Neuronal stem cell (in vitro differentiated cells): ENCODE measurements around the gene METAP1D.
A peak's percentile ranks its signal among the peaks of the same experiment; 100 is the strongest.

Experiments used
- DNase-seq: peaks from one replicate; pipeline ENCODE4 v3.0.0-alpha.2; 2013; ENCODE audit warnings: low spot score
- H2AFZ ChIP-seq: one replicate; pipeline ENCODE4 v1.6.1; 2013; ENCODE audit warnings: mild to moderate bottlenecking, low read length, inconsistent platforms
- H2AK5ac ChIP-seq: 2 replicates; pipeline ENCODE4 v1.6.1; 2013; ENCODE audit warnings: low read depth, mild to moderate bottlenecking, inconsistent platforms, low read length, moderate library complexity, mixed read lengths
- H2BK120ac ChIP-seq: 2 replicates; pipeline ENCODE4 v1.6.1; 2013; ENCODE audit warnings: low read depth, mild to moderate bottlenecking, inconsistent platforms, low read length, moderate library complexity, mixed read lengths
- H2BK12ac ChIP-seq: one replicate; pipeline ENCODE4 v1.6.1; 2013; ENCODE audit warnings: low read length, inconsistent platforms
- H2BK15ac ChIP-seq: 2 replicates; pipeline ENCODE4 v1.6.1; 2013; ENCODE audit warnings: mild to moderate bottlenecking, low read length, inconsistent platforms, mixed read lengths
- H2BK5ac ChIP-seq: one replicate; pipeline ENCODE4 v1.6.1; 2013; ENCODE audit warnings: inconsistent platforms, mild to moderate bottlenecking, low read length, moderate library complexity
- H3K14ac ChIP-seq: one replicate; pipeline ENCODE4 v1.6.1; 2013; ENCODE audit warnings: low read length, inconsistent platforms
- H3K18ac ChIP-seq: 2 replicates; pipeline ENCODE4 v1.6.1; 2013; ENCODE audit warnings: low read length, inconsistent platforms
- H3K23ac ChIP-seq: 2 replicates; pipeline ENCODE4 v1.6.1; 2013; ENCODE audit warnings: low read depth, mild to moderate bottlenecking, mixed read lengths, low read length, inconsistent platforms; ENCODE audit not compliant: poor library complexity
- H3K27ac ChIP-seq: replicated peaks from 3 replicates; pipeline ENCODE4 v1.5.1; 2013; ENCODE audit warnings: low read length, inconsistent platforms
- H3K27me3 ChIP-seq, 3 experiments: 2 replicates each; pipeline ENCODE4 v1.6.1; 2013; ENCODE audit warnings: low read length in 3 of 3, mild to moderate bottlenecking in 2 of 3, inconsistent platforms in 1 of 3, low read depth in 1 of 3, mixed read lengths in 1 of 3, moderate library complexity in 1 of 3; ENCODE audit not compliant: control insufficient read depth in 3 of 3, insufficient read depth in 3 of 3
- H3K36me3 ChIP-seq, 2 donors: replicated peaks in 1 of 2; 2 replicates each; pipeline ENCODE4 v1.6.1; 2013; ENCODE audit warnings: low read length in 2 of 2; ENCODE audit not compliant: control insufficient read depth in 2 of 2, insufficient read depth in 2 of 2
- H3K4ac ChIP-seq: 2 replicates; pipeline ENCODE4 v1.6.1; 2013; ENCODE audit warnings: inconsistent platforms, mild to moderate bottlenecking, low read length, moderate library complexity
- H3K4me1 ChIP-seq, 2 donors: 1 replicate in 1 of 2; 2 replicates in 1 of 2; pipeline ENCODE4 v1.6.1; 2013; ENCODE audit warnings: low read length in 2 of 2, low read depth in 1 of 2; ENCODE audit not compliant: control insufficient read depth in 2 of 2, insufficient read depth in 1 of 2
- H3K4me2 ChIP-seq: one replicate; pipeline ENCODE4 v1.6.1; 2013; ENCODE audit warnings: mild to moderate bottlenecking, low read length, inconsistent platforms; ENCODE audit not compliant: insufficient read depth, poor library complexity, severe bottlenecking
- H3K4me3 ChIP-seq, 2 donors: 2 replicates each; pipeline ENCODE4 v1.5.1; 2013; ENCODE audit warnings: low read length in 2 of 2, mild to moderate bottlenecking in 2 of 2, inconsistent platforms in 1 of 2, moderate library complexity in 1 of 2
- H3K79me1 ChIP-seq: one replicate; pipeline ENCODE4 v1.6.1; 2013; ENCODE audit warnings: low read depth, mild to moderate bottlenecking, inconsistent platforms, low read length, moderate library complexity
- H3K9ac ChIP-seq: one replicate; pipeline ENCODE4 v1.6.1; 2013; ENCODE audit warnings: mild to moderate bottlenecking, low read depth, low read length, inconsistent platforms; ENCODE audit not compliant: poor library complexity
- H3K9me3 ChIP-seq, 2 donors: replicated peaks in 1 of 2; 2 replicates each; pipeline versions ENCODE3 to v1.6.1; 2013; ENCODE audit warnings: low read length in 2 of 2, mild to moderate bottlenecking in 2 of 2, inconsistent platforms in 1 of 2, low read depth in 1 of 2, mixed read lengths in 1 of 2, moderate library complexity in 1 of 2; ENCODE audit not compliant: control insufficient read depth in 2 of 2, insufficient read depth in 1 of 2
- H4K8ac ChIP-seq: one replicate; pipeline ENCODE4 v1.6.1; 2013; ENCODE audit warnings: low read depth, mild to moderate bottlenecking, inconsistent platforms, low read length, moderate library complexity
- H4K91ac ChIP-seq: one replicate; pipeline ENCODE4 v1.6.1; 2013; ENCODE audit warnings: low read length, low read depth, mild to moderate bottlenecking, inconsistent platforms; ENCODE audit not compliant: poor library complexity
- WGBS, 2 donors: extraction: QIAGEN DNeasy Blood & Tissue Kit; methylation state at CpG; one replicate each; pipeline ENCODE4 v1.1.7; 2013; ENCODE audit warnings: missing lambda C conversion rate in 2 of 2, mixed read lengths in 1 of 2; ENCODE audit not compliant: insufficient read length in 2 of 2, insufficient replicate concordance in 1 of 2; ENCODE audit errors: extremely low coverage in 2 of 2; 5-methylcytosine and 5-hydroxymethylcytosine counted together

Gene METAP1D

DNA sequence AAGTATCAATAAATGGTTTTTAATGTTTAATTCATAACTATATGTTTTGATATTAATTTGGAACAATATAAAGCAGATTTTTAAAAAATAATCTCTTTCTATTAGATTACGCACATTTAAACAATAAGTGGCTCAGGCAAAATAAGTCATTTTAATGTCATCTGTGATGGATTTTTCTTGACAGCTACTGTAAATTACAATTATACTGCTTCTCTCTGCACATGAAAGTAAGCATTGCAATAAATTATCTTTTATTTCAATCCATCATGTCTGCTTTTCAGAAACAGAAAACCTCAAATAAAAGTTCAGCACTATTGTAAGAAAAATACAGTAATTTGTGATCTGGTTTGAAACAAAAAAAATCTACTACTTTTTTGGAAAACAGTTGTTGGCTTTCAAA, 74.5 kb downstream of the METAP1D start:
- no peak overlapping the region for H2AK5ac ChIP-seq
- no peak overlapping the region for H2BK12ac ChIP-seq
- peaks cover 2 to 20% of the 10 kb centered on the region in 2 donors for H3K4me1 ChIP-seq
- no peak overlapping the region for H3K18ac ChIP-seq
- H4K8ac ChIP-seq, result no peak overlapping the region
- no peak overlapping the region for H2BK120ac ChIP-seq
- H3K36me3 ChIP-seq, result no peaks in the 10 kb centered on the region
- no peak overlapping the region for H2BK15ac ChIP-seq
- no peak overlapping the region for H2BK5ac ChIP-seq
- WGBS, 2 donors, result no CpG with 5 or more reads among the region's 1 CpG
- no peaks in the 10 kb centered on the region for H3K79me1 ChIP-seq
- H2AFZ ChIP-seq, result no peak overlapping the region
- no peak overlapping the region for H3K4ac ChIP-seq
- H3K9me3 ChIP-seq, result peaks cover 0 to under 1% of the 10 kb centered on the region in 2 donors
- H3K14ac ChIP-seq, result no peak overlapping the region
- H3K4me3 ChIP-seq, result no peak overlapping the region
- H3K9ac ChIP-seq, result no peak overlapping the region
- no peak overlapping the region for H3K4me2 ChIP-seq
- no peak overlapping the region for H3K27ac ChIP-seq
- no peak for DNase-seq
- no peak overlapping the region for H3K23ac ChIP-seq
- no peak overlapping the region for H4K91ac ChIP-seq
- peaks cover 2 to 43% (median 17%) of the 10 kb centered on the region in 3 experiments for H3K27me3 ChIP-seq

- Histone ChIP-seq H3K4ac (no peak overlapping the region), H3K79me1 (no peaks in the 10 kb centered on the region), H3K36me3 (no peaks in the 10 kb centered on the region), H3K14ac (no peak overlapping the region), H2BK120ac (no peak overlapping the region), H3K4me1 (peaks cover 3 to 8% of the 10 kb centered on the region in 2 donors), H4K8ac (no peak overlapping the region), H3K27me3 (peaks cover 41 to 88% (median 68%) of the 10 kb centered on the region in 3 experiments), H3K9me3 (peaks cover 2 to 23% of the 10 kb centered on the region in 2 donors), H3K23ac (no peak overlapping the region), H4K91ac (no peak overlapping the region), H3K9ac (no peak overlapping the region), H3K4me2 (no peak overlapping the region), H3K4me3 (no peak overlapping the region), H3K27ac (no peak overlapping the region), H2BK5ac (no peak overlapping the region), H2BK12ac (no peak overlapping the region), H2AK5ac (no peak overlapping the region), H3K18ac (no peak overlapping the region), H2BK15ac (no peak overlapping the region), H2AFZ (no peak overlapping the region)
- 100% methylated on average over 1 of the region's 5 CpGs for WGBS, 2 donors
- DNase-seq, result no peak
Observed at GRCh38 chr2:172079416-172079815, 79.7 kb downstream of the METAP1D start.

DNA sequence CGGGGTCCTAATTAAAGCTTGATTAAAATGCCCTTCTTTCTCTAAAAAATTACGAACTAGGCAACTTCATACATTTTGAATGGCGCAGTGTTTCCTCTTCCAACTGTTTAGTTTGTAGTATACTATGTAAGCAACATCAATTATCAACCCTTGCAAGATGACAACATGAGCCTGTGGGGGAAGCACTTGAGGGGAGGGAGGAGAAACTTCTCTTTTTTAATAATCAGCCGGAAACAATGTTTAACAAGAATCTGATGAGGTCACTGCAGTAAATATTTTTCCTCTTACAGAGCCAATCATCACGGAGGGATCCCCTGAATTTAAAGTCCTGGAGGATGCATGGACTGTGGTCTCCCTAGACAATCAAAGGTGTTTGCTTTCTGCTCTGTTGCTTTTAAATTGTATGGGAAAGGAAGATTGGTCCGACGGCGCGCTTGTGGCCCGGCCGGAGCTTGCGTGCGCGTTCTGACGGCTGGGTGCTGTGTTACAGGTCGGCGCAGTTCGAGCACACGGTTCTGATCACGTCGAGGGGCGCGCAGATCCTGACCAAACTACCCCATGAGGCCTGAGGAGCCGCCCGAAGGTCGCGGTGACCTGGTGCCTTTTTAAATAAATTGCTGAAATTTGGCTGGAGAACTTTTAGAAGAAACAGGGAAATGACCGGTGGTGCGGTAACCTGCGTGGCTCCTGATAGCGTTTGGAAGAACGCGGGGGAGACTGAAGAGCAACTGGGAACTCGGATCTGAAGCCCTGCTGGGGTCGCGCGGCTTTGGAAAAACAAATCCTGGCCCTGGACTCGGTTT, 80.3 kb downstream of the METAP1D start:
- Histone ChIP-seq H3K79me1 (no peaks in the 10 kb centered on the region), H2BK120ac (no peak overlapping the region), H3K4ac (no peak overlapping the region), H3K9ac (no peak overlapping the region), H4K8ac (no peak overlapping the region), H3K27me3 (peaks cover 45 to 89% (median 75%) of the 10 kb centered on the region in 3 experiments), H3K4me1 (peaks cover 4 to 11% of the 10 kb centered on the region in 2 donors), H3K23ac (no peak overlapping the region), H3K36me3 (no peaks in the 10 kb centered on the region), H2AK5ac (no peak overlapping the region), H2AFZ (no peak overlapping the region), H3K27ac (no peak overlapping the region), H3K14ac (no peak overlapping the region), H2BK5ac (no peak overlapping the region), H3K4me3 (no peak overlapping the region), H3K18ac (peak overlapping the region; percentile 63), H2BK12ac (no peak overlapping the region), H4K91ac (no peak overlapping the region), H3K9me3 (peaks cover 2 to 23% of the 10 kb centered on the region in 2 donors), H3K4me2 (no peak overlapping the region), H2BK15ac (no peak overlapping the region)
- no CpG with 5 or more reads among the region's 38 CpGs for WGBS, 2 donors
- no peak for DNase-seq

GRCh38 chr2:172080641-172081220, 81.0 kb downstream of the METAP1D start:
- Histone ChIP-seq H2BK5ac (no peak overlapping the region), H3K14ac (no peak overlapping the region), H3K23ac (no peak overlapping the region), H3K36me3 (no peaks in the 10 kb centered on the region), H2BK120ac (no peak overlapping the region), H3K4me2 (no peak overlapping the region), H2AK5ac (no peak overlapping the region), H3K79me1 (no peaks in the 10 kb centered on the region), H3K27ac (no peak overlapping the region), H4K8ac (no peak overlapping the region), H4K91ac (no peak overlapping the region), H3K9me3 (peaks cover 2 to 23% of the 10 kb centered on the region in 2 donors), H3K9ac (no peak overlapping the region), H3K4ac (no peak overlapping the region), H3K4me3 (no peak overlapping the region), H3K4me1 (peaks cover 8 to 11% of the 10 kb centered on the region in 2 donors), H3K27me3 (peaks cover 49 to 87% (median 80%) of the 10 kb centered on the region in 3 experiments), H3K18ac (no peak overlapping the region), H2BK15ac (no peak overlapping the region), H2BK12ac (no peak overlapping the region), H2AFZ (no peak overlapping the region)
- no peak for DNase-seq
- WGBS, 2 donors, result no CpG with 5 or more reads among the region's 25 CpGs
